Measurements from ENCODE around the gene C6orf47. TPM values are rescaled to one million over a fixed set of nuclear protein-coding genes. Genes with fewer than 3 reads are reported as not detected.

Gene C6orf47
- total and polyA plus RNA-seq, 2 of the 13 experiments (the other 11 are each of a cell fraction or from before 2014, with no cell fraction given) = 1.7 to 18.1 TPM

DNA sequence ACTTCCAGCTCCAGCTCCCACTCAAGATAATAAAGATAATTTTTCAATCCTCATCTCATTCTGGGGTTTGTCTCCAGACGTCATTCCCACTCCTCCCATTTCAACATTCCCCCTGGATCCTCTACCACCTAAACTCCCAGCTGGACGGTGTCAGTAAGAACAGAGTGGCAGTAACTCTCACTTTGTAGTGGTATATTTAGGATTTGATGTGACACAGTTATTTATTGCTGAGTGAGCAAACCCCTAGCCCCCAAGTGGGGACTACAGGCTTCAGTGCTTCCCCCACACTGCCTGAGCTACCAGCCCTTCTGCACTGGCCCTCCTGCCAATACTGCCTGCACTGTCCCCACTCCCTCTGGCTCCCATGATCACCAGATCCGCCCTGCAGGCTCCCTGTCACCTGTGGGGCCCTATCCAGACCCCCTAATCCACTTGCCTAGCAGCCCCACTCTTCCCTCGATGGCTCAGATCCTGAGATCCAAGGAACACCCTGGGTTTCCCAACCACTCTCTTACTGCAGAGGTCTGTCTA, 2.4 kb downstream of the C6orf47 start (continued):
- peak; percentile 18 for TF ChIP-seq RBM22 (optimal IDR thresholded peaks at IDR 0.05; ENCODE audit: low read length)

DNA sequence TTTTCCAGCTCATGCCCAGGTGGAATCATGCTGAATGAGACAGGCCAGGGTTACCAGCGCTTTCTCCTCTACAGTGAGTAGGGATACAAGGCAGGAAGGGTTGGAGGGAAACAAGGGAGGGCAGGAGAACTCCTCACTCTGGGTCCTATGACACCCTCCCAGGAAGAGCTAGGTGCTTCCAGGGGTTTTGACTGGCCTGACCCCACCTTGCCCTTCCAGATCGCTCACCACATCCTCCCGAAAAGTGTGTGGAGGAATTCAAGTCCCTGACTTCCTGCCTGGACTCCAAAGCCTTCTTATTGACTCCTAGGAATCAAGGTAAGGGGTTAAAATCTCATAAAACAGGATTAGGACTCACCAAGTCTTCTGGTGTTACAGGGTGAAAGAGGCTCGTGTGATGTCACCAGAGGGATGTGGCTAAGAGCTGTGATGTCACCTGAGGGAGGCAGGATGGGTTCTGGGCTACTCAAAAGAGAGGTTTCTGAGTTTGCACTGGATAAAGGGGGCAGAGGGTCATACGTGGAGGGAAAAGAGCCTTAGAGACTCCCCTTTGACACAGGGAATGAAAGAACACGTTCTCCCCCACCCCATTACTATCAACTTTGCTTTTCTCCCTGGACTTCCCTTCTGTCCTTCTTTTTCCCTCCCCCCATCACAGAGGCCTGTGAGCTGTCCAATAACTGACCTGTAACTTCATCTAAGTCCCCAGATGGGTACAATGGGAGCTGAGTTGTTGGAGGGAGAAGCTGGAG, 3.0 kb downstream of the C6orf47 start:
- Histone ChIP-seq H3K4me1 (ENCODE audit: insufficient read depth, low read length) (peaks cover 89% of the 10 kb centered on the region), H3K27me3 (ENCODE audit: control insufficient read depth in 1 of 2, insufficient read depth in 2 of 2, low read length in 2 of 2) (no peaks in the 10 kb centered on the region; a peak in 2 of 5 replicates), H4K20me1 (ENCODE audit: insufficient read depth, low read length) (peaks cover 19% of the 10 kb centered on the region; the same call in 1 of the 2 replicates), H3K9me3 (ENCODE audit: low read length) (no peaks in the 10 kb centered on the region), H3K4me3 (replicated peaks in 1 of 3; ENCODE audit: insufficient read depth in 1 of 3, low read depth in 2 of 3, low read length in 3 of 3) (peak overlapping the region; percentile 56 to 78 (median 72)), H2AFZ (ENCODE audit: low read length) (no peak overlapping the region), H3K9ac (ENCODE audit: insufficient read depth, low read depth, low read length) (peak overlapping the region; percentile 72), H3K36me3 (replicated peaks in 1 of 2; ENCODE audit: control insufficient read depth in 1 of 2, insufficient read depth in 2 of 2, low read length in 2 of 2) (peaks cover 10 to 20% of the 10 kb centered on the region in 2 experiments), H3K79me2 (ENCODE audit: insufficient read depth, low read length) (peaks cover 56% of the 10 kb centered on the region), H3K4me2 (ENCODE audit: low read depth, low read length) (peak overlapping the region; percentile 100), H3K27ac (ENCODE audit: extremely low read length, insufficient read depth, low read length) (peak overlapping the region; percentile 59)
- WGBS (ENCODE audit: low lambda C conversion rate) = 69% methylated on average over 6 of the region's 6 CpGs
- no TSS peak for BruUV-seq (replicated peaks)
- ChIA-PET POLR2A (interaction anchor here (1.0 to 8.0 kb wide), 14 partner anchors 6 to 208 kb away, joined by 3 to 438 read pairs (median 3); partner anchors contain the start of genes AIF1, ATP6V1G2, C6orf47 and CSNK2B), CTCF (ENCODE audit: low intra/inter-chr PET ratio, low total read pairs) (no interaction called here)
- ATAC-seq (no peak), DNase-seq (ENCODE audit: low spot score) (no peak), FAIRE-seq (no peak)
- intact Hi-C loops (cut with micrococcal nuclease; ENCODE audit: unreplicated experiment) = loop anchor here (10.0 kb wide), 1 partner anchor 113 kb away; the partner anchor contains the start of genes ATP6V1G2, DDX39B and NFKBIL1
- in situ Hi-C loops (cut with HindIII; ENCODE audit: extremely low pct_ligation_motif_present, low pct_unique_long_range_greater_than_20kb) = no loop called here
- no peak for TF ChIP-seq ZBTB7B (CRISPR knock-in tag; IDR thresholded peaks at IDR 0.05)
- peak; percentile 85 for TF ChIP-seq CREB1 (IDR thresholded peaks at IDR 0.05)
- TF ChIP-seq CREB1 (CRISPR knock-in tag; IDR thresholded peaks at IDR 0.05) = no peak
- TF ChIP-seq ZNF138 (CRISPR knock-in tag; IDR thresholded peaks at IDR 0.05; ENCODE audit: low read depth) = no peak
- no peak for TF ChIP-seq GATA4 (IDR thresholded peaks at IDR 0.05; ENCODE audit: borderline replicate concordance, low read depth)
- TF ChIP-seq SMC3 (IDR thresholded peaks at IDR 0.05; ENCODE audit: low read length) = no peak
- no peak for TF ChIP-seq NR1H2 (CRISPR knock-in tag; IDR thresholded peaks at IDR 0.05; ENCODE audit: borderline replicate concordance, low read depth)
- TF ChIP-seq, protein P1, sequence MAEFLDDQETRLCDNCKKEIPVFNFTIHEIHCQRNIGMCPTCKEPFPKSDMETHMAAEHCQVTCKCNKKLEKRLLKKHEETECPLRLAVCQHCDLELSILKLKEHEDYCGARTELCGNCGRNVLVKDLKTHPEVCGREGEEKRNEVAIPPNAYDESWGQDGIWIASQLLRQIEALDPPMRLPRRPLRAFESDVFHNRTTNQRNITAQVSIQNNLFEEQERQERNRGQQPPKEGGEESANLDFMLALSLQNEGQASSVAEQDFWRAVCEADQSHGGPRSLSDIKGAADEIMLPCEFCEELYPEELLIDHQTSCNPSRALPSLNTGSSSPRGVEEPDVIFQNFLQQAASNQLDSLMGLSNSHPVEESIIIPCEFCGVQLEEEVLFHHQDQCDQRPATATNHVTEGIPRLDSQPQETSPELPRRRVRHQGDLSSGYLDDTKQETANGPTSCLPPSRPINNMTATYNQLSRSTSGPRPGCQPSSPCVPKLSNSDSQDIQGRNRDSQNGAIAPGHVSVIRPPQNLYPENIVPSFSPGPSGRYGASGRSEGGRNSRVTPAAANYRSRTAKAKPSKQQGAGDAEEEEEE (CRISPR knock-in tag; IDR thresholded peaks at IDR 0.05; ENCODE audit: borderline replicate concordance) = no peak
- TF ChIP-seq, protein P2, sequence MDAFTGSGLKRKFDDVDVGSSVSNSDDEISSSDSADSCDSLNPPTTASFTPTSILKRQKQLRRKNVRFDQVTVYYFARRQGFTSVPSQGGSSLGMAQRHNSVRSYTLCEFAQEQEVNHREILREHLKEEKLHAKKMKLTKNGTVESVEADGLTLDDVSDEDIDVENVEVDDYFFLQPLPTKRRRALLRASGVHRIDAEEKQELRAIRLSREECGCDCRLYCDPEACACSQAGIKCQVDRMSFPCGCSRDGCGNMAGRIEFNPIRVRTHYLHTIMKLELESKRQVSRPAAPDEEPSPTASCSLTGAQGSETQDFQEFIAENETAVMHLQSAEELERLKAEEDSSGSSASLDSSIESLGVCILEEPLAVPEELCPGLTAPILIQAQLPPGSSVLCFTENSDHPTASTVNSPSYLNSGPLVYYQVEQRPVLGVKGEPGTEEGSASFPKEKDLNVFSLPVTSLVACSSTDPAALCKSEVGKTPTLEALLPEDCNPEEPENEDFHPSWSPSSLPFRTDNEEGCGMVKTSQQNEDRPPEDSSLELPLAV (CRISPR knock-in tag; conservative IDR thresholded peaks at IDR 0.05; ENCODE audit: low read depth) = no peak
- no peak for TF ChIP-seq GABPA (IDR thresholded peaks at IDR 0.05; ENCODE audit: low read depth, low read length)
- TF ChIP-seq GABPA (CRISPR knock-in tag; IDR thresholded peaks at IDR 0.05; ENCODE audit: low read depth) = no peak
- TF ChIP-seq KLF11 (CRISPR knock-in tag; IDR thresholded peaks at IDR 0.05) = no peak
- TF ChIP-seq, protein P3, sequence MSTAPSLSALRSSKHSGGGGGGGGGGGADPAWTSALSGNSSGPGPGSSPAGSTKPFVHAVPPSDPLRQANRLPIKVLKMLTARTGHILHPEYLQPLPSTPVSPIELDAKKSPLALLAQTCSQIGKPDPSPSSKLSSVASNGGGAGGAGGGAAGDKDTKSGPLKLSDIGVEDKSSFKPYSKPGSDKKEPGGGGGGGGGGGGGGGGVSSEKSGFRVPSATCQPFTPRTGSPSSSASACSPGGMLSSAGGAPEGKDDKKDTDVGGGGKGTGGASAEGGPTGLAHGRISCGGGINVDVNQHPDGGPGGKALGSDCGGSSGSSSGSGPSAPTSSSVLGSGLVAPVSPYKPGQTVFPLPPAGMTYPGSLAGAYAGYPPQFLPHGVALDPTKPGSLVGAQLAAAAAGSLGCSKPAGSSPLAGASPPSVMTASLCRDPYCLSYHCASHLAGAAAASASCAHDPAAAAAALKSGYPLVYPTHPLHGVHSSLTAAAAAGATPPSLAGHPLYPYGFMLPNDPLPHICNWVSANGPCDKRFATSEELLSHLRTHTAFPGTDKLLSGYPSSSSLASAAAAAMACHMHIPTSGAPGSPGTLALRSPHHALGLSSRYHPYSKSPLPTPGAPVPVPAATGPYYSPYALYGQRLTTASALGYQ (CRISPR knock-in tag; IDR thresholded peaks at IDR 0.05) = no peak
- no peak for TF ChIP-seq MED8 (CRISPR knock-in tag; IDR thresholded peaks at IDR 0.05; ENCODE audit: insufficient replicate concordance)
- TF ChIP-seq ZNF274 (CRISPR knock-in tag; IDR thresholded peaks at IDR 0.05) = no peak
- TF ChIP-seq ATF7 (IDR thresholded peaks at IDR 0.05) = 0 out of 2 replicates have a peak, but pooled peaks have one; percentile 16
- no peak for TF ChIP-seq ATF7 (CRISPR knock-in tag; IDR thresholded peaks at IDR 0.05)

Data from HepG2 (cell line).